PC-3 (cell line): ENCODE data around the gene TAP2. TPM values are rescaled to one million over a fixed set of nuclear protein-coding genes. Genes with fewer than 3 reads are reported as not detected.
A peak's percentile ranks its signal among the peaks of the same experiment; 100 is the strongest.

Source experiments
- ATAC-seq: fragments of 200-7000 bp; cut with Tn5 transposase; 2 replicates; pipeline ENCODE4 v1.9.1; 2020; ENCODE audit warnings: mild to moderate bottlenecking, moderate library complexity
- BruUV-seq: library from RNA; stranded (reverse); fragments of 400-500 nt; replicated peaks from 2 replicates; lab custom pipeline; 2021; lab: Mats Ljungman, UMichigan
- CTCF ChIA-PET: fragments of 300-600 bp; sonication (Branson Sonifier 250); formaldehyde crosslinking; loops from one replicate; lab custom pipeline; 2022; ENCODE audit warnings: antibody characterized with exemption; lab: Charles Lee
- POLR2A ChIA-PET: fragments of 300-600 bp; sonication (Branson Sonifier 250); formaldehyde crosslinking; loops from one replicate; lab custom pipeline; 2022; ENCODE audit warnings: antibody characterized with exemption; ENCODE audit not compliant: unreplicated experiment; lab: Charles Lee
- DNase-seq: peaks from one replicate; pipeline ENCODE4 v3.0.0-alpha.2; 2015
- H2AFZ ChIP-seq: fragments of 300-600 bp; sonication (generic); 2 replicates; pipeline ENCODE4 v1.6.0; 2016; ENCODE audit warnings: antibody characterized with exemption, low read length
- H3F3A ChIP-seq: fragments of 300-600 bp; sonication (generic); one replicate; pipeline ENCODE4 v1.6.0; 2017; ENCODE audit warnings: antibody characterized with exemption, low read length, control low read depth, mild to moderate bottlenecking; ENCODE audit not compliant: unreplicated experiment
- H3K27ac ChIP-seq: fragments of 300-600 bp; sonication (generic); 2 replicates; pipeline ENCODE4 v1.5.1; 2016; ENCODE audit warnings: mild to moderate bottlenecking, low read length
- H3K27me3 ChIP-seq: fragments of 300-600 bp; sonication (generic); 2 replicates; pipeline ENCODE4 v1.6.1; 2016; ENCODE audit warnings: low read length, mixed read lengths
- H3K36me3 ChIP-seq: fragments of 300-600 bp; sonication (generic); 2 replicates; pipeline ENCODE4 v1.6.1; 2016; ENCODE audit warnings: low read depth, mixed run types, low read length, mixed read lengths
- H3K4me1 ChIP-seq: fragments of 300-600 bp; sonication (generic); 2 replicates; pipeline ENCODE4 v1.5.1; 2016; ENCODE audit warnings: low read length; ENCODE audit not compliant: insufficient read depth
- H3K4me2 ChIP-seq: fragments of 300-600 bp; sonication (generic); 2 replicates; pipeline ENCODE4 v1.6.0; 2016; ENCODE audit warnings: low read length
- H3K4me3 ChIP-seq: fragments of 300-600 bp; sonication (generic); 2 replicates; pipeline ENCODE4 v1.5.1; 2016; ENCODE audit warnings: mild to moderate bottlenecking, low read length, mixed read lengths
- H3K79me2 ChIP-seq: fragments of 300-600 bp; sonication (generic); 2 replicates; pipeline ENCODE4 v1.6.1; 2017; ENCODE audit warnings: low read length, mixed read lengths
- H3K9ac ChIP-seq: fragments of 300-600 bp; sonication (generic); 2 replicates; pipeline ENCODE4 v1.6.0; 2016; ENCODE audit warnings: mild to moderate bottlenecking, low read length
- H3K9me2 ChIP-seq: fragments of 300-600 bp; sonication (generic); replicated peaks from 2 replicates; pipeline ENCODE4 v1.6.1; 2016; ENCODE audit warnings: mixed run types, low read length, mixed read lengths
- H3K9me3 ChIP-seq: fragments of 300-600 bp; sonication (generic); 2 replicates; pipeline ENCODE4 v1.6.1; 2016; ENCODE audit warnings: low read length, mixed read lengths
- H4K20me1 ChIP-seq: fragments of 300-600 bp; sonication (generic); 2 replicates; pipeline ENCODE4 v1.6.1; 2016; ENCODE audit warnings: low read length, mixed read lengths
- CTCF ChIP-seq: fragments of 300-600 bp; sonication (generic); conservative IDR thresholded peaks from 2 replicates; pipeline ENCODE4 v1.5.1; 2017; ENCODE audit warnings: antibody characterized with exemption, low read depth, mild to moderate bottlenecking, low read length
- EZH2 ChIP-seq: fragments of 300-600 bp; sonication (generic); IDR thresholded peaks from one replicate; pipeline ENCODE4 v1.6.1; 2017; ENCODE audit warnings: antibody characterized with exemption, mild to moderate bottlenecking, low read length; ENCODE audit not compliant: unreplicated experiment
- EZH2phosphoT487 ChIP-seq: fragments of 300-600 bp; sonication (generic); IDR thresholded peaks from 2 replicates; pipeline ENCODE4 v1.6.1; 2018; ENCODE audit warnings: mild to moderate bottlenecking, antibody characterized with exemption, low read length, borderline replicate concordance
- intact Hi-C: fragments of 100-400 bp; cut with micrococcal nuclease; formaldehyde crosslinking; loops from 2 replicates; pipeline ENCODE4 v1.9.0; 2023
- total RNA-seq: library from RNA; depleted of rRNA; stranded (reverse); fragments of >200 nt; gene quantifications from 2 replicates; pipeline ENCODE4 v1.2.3, GENCODE V29; 2014

Gene TAP2
- total RNA-seq, 1 experiment from 2014 or later: 93.0 TPM

- H3K36me3 ChIP-seq: no peaks in the 10 kb centered on the region
- H3K9me2 ChIP-seq: no peaks in the 10 kb centered on the region
- peak overlapping the region; percentile 96; the same call in 1 of the 2 replicates for H3K4me3 ChIP-seq
- H4K20me1 ChIP-seq: no peaks in the 10 kb centered on the region
- TF ChIP-seq EZH2phosphoT487 (no peak), CTCF (no peak), EZH2 (no peak)
- peaks cover 4% of the 10 kb centered on the region for H3K79me2 ChIP-seq
- POLR2A ChIA-PET: no interaction called here
- H2AFZ ChIP-seq: peak overlapping the region; percentile 99; the same call in 1 of the 2 replicates
- CTCF ChIA-PET: no interaction called here
- DNase-seq: no peak
- H3K4me2 ChIP-seq: peak overlapping the region; percentile 94; the same call in 1 of the 2 replicates
- H3K9me3 ChIP-seq: no peaks in the 10 kb centered on the region
- intact Hi-C loops: no loop called here
- no TSS peak for BruUV-seq
- H3K27me3 ChIP-seq: no peaks in the 10 kb centered on the region
- ATAC-seq: no peak
- H3K27ac ChIP-seq: no peak overlapping the region
- peaks cover 9% of the 10 kb centered on the region; the same call in 1 of the 2 replicates for H3K4me1 ChIP-seq
- H3F3A ChIP-seq: no peaks in the 10 kb centered on the region
- H3K9ac ChIP-seq: no peak overlapping the region
Measured at GRCh38 chr6:32842690-32843089, 4.2 kb upstream of the TAP2 start.

GRCh38 chr6:32842021-32842650 is 3.6 kb upstream of the TAP2 start:
- ChIA-PET POLR2A (interaction anchor here (0.7 kb wide), 1 partner anchor 11 kb away, joined by 4 read pairs; no protein-coding TSS in a partner anchor), CTCF (no interaction called here)
- peaks cover 9% of the 10 kb centered on the region for H3K79me2 ChIP-seq
- H3K4me2 ChIP-seq: no peak overlapping the region
- H3K9ac ChIP-seq: no peak overlapping the region
- no peaks in the 10 kb centered on the region for H3K36me3 ChIP-seq
- peaks cover 14% of the 10 kb centered on the region; the same call in 1 of the 2 replicates for H3K4me1 ChIP-seq
- DNase-seq (no peak), ATAC-seq (no peak)
- H4K20me1 ChIP-seq: no peaks in the 10 kb centered on the region
- intact Hi-C loops: no loop called here
- BruUV-seq: no TSS peak
- no peak overlapping the region for H2AFZ ChIP-seq
- H3K27ac ChIP-seq: no peak overlapping the region
- H3K9me2 ChIP-seq: no peaks in the 10 kb centered on the region
- no peaks in the 10 kb centered on the region for H3K27me3 ChIP-seq
- H3F3A ChIP-seq: no peaks in the 10 kb centered on the region
- no peaks in the 10 kb centered on the region for H3K9me3 ChIP-seq
- no peak for TF ChIP-seq EZH2phosphoT487
- TF ChIP-seq CTCF: no peak
- no peak overlapping the region for H3K4me3 ChIP-seq

- no peak for ATAC-seq
- TF ChIP-seq EZH2phosphoT487: no peak
- no peak for TF ChIP-seq EZH2
- TF ChIP-seq CTCF: no peak
- Histone ChIP-seq H3K9me3 (no peaks in the 10 kb centered on the region), H3K4me1 (peaks cover 25% of the 10 kb centered on the region), H2AFZ (no peak overlapping the region), H4K20me1 (no peaks in the 10 kb centered on the region), H3K27ac (no peak overlapping the region), H3K36me3 (no peaks in the 10 kb centered on the region), H3K27me3 (no peaks in the 10 kb centered on the region), H3K9ac (no peak overlapping the region), H3K4me3 (no peak overlapping the region), H3K9me2 (no peaks in the 10 kb centered on the region), H3K79me2 (peaks cover 22% of the 10 kb centered on the region), H3K4me2 (no peak overlapping the region), H3F3A (no peaks in the 10 kb centered on the region)
- ChIA-PET POLR2A (no interaction called here), CTCF (no interaction called here)
- intact Hi-C loops: no loop called here
- DNase-seq: no peak
- BruUV-seq: no TSS peak
Measured at GRCh38 chr6:32840604-32841246, 2.2 kb upstream of the TAP2 start.
